A204.1 (cell line): ENCODE measurements around the gene SEC31B.

Experiments
- FAIRE-seq: peaks from 2 replicates; lab custom pipeline; 2012; peaks lifted over from hg19 to GRCh38; lab: Jason Lieb, UNC

Gene SEC31B

DNA sequence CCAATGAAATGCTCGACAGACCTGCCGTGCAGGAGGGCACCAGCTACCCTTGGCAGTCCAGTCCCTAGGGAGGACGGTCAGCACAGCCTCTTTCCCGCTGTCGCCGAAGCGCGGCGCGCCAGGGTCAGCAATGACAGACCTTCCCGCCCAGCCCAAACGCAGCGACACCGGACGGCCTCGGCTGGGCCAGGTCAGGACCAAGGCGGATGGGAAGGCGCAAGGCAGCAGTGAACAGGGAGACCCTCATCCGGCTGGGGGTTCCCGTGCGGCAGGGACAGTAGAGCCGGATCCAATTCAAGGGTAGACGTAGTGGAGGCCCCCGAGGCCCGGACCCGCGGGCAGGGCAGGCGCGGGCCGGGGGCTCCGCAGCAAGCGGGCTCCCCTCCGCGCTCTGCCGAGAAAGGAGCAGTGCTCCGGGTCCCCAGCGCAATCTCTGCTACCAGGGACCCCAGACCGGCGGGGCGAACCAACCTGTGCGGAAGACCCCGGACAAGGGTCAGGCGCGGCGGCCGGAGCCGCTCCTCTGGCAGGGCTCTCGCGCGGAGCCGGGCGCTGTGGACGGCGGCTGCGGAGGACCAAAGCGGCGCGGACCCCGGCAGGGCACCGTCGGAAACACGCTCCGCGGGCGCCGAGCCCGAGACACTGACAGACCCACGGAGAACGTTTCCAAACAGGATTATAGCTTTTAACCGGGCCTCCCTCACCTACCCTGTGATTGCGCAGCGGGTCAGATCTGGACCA is at the start of gene SEC31B:
Gene SEC31B (minus strand): TSS at position 551 of the 741 bp plus-strand sequence. CDS start 2,909 bp downstream, outside the sequence.
- FAIRE-seq = no peak

- FAIRE-seq = no peak
These were observed 49.3 kb upstream of the SEC31B start for GRCh38 chr10:100568912-100569311.

DNA sequence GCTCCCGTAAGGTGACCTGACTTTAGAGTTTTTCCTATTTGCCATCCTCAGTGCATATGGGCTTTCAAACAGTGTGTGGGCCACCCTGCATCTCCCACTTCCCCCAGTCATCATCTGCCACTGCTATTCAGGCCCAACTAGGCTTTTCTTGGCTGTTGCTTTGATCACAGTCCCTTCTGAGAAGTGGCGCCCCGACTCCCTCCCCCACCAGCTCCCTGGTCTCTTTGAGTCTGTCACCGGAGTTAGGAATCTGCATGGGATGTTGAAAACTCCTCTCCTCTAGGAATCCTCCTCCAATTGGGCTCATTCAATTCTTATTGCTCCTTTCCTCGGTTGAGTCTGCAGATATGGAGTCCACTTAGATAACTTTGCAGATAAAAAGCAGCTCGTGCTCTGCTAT is 48.2 kb upstream of the SEC31B start:
- FAIRE-seq = no peak

GRCh38 chr10:100567249-100567648 is 47.6 kb upstream of the SEC31B start:
- no peak for FAIRE-seq

GRCh38 chr10:100566561-100566960 is 46.9 kb upstream of the SEC31B start:
- no peak for FAIRE-seq

DNA sequence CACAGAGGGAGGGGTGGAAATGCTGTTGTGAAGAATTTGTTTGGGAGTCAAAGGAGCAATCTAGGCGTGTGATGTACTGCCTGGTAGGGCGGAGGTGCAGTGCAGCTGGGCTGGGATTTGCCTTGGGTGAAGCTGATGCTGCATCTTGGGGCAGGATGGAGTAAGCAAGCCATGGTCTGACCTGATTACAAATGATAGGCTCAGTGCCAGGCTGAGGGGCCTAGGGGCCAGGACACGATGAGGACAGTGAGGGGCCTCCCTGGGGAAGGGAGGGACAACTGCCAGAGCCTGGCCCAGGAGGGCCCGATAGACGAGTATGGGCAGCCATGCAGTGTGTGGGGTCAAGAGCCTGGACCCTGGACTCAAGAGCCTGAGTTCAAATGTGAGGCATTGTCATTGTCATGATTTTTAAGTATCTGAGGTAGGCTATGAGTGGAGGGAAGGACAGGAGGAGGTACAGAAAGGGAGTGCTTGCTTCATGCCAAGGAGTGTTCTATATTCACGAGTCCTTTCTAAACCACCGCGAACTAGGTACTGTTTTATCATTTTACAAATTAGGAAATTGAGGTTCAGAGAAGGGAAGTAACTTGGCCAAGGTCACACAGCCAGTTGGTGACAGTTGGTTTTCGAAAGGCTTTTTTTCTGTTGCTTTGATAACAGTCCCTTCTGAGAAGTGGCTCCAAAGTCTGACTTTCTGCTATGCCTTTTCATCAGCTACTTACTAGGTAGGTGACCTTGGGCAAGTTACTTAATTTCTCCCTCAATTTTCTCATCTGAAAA is 45.7 kb upstream of the SEC31B start:
- FAIRE-seq = no peak

- FAIRE-seq = no peak
These were observed 42.5 kb upstream of the SEC31B start for GRCh38 chr10:100562008-100562672.

GRCh38 chr10:100561005-100561404 is 41.3 kb upstream of the SEC31B start:
- FAIRE-seq = no peak

- FAIRE-seq = no peak
These were observed 40.6 kb upstream of the SEC31B start for GRCh38 chr10:100560248-100560647.

GRCh38 chr10:100554902-100555301 is 35.2 kb upstream of the SEC31B start:
- FAIRE-seq = no peak

- no peak for FAIRE-seq
These were observed 34.3 kb upstream of the SEC31B start for GRCh38 chr10:100553929-100554328.

DNA sequence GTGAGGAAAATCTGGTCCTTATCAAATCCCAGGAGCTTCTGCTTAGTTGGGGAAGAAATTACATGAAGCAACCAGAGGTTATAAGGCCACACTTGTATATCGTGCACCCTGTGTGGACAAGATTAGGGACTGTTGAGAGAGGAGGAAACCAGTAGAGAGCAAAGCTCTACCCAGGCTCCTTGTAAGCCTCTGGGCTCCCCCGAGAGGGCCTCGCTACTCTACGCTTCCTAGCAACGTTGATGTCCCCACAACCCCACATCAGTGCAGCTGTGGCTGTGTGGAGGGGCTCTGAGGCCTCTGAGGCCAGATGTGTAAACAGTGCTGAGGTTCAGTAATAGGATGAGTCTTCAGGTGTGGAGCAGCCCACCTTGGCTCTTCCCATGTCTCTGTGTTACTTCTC is 32.1 kb upstream of the SEC31B start:
- FAIRE-seq = no peak

DNA sequence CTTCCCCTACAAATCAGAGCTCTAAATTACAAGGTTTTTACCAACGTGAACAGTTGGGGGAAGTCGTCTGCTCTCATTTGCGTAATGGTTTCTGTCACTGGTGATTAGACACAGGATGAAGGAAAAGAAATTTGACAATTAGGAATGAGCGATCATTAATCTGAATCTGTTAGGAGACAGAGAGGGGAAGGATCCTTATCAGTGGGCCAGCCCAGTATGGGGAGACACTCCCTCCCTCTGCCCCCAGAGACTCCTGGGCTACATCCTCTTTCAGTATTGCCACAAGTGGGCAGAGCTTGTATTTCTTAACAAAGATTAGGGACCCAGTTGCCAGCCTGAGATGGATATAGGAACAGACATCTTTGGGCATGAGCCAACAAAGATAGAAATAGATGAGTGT is 31.5 kb upstream of the SEC31B start:
- FAIRE-seq = no peak

- no peak for FAIRE-seq
These were observed 25.3 kb upstream of the SEC31B start for GRCh38 chr10:100544950-100545349.

DNA sequence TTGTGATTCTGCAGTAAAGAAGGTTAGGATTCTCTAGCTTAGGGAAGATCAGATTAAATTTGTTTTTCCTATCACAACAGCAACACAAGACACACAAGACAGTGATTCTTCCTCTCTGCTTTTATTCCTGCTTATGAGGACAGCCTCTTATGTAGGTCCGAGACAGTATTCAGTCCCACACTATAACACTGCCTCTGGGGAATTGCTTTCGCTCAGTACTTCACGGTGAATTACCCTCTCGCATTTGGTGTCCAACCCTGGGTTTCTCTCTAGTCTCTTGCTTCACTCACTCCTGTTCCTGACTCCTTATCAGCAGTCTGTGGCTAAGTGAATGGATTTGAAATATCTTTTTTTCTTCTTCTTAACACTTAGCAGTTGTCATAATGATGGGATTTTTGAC is 17.8 kb upstream of the SEC31B start:
- no peak for FAIRE-seq

GRCh38 chr10:100535715-100536353 is 16.2 kb upstream of the SEC31B start, which contains the start of gene HIF1AN:
Gene HIF1AN (plus strand): TSS chr10:100535943. CDS start chr10:100535959, 16 bp downstream.
- peak; percentile 96 for FAIRE-seq

GRCh38 chr10:100535338-100535714 is 15.7 kb upstream of the SEC31B start:
- FAIRE-seq = no peak

DNA sequence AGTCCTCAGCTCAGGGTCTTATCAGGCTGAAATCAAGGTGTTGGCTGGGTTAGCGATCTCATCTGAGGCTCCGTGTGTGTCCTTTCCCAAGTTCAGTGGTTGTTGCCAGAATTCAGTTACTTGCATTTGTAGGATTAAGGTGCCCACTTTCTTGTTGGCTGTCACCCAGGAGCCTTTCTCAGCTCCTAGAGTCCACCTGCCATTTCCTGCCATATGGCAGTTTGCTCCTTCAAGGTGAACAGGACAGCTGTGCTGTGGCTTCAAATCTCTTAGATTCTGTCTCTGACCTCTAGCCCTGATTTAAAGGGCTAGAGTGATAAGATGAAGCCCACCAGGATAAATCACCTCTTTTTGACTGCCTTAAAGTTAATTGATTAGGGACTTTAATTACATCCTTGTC is 15.1 kb upstream of the SEC31B start:
- FAIRE-seq = no peak

GRCh38 chr10:100531761-100532160 is 12.1 kb upstream of the SEC31B start:
- FAIRE-seq = no peak

DNA sequence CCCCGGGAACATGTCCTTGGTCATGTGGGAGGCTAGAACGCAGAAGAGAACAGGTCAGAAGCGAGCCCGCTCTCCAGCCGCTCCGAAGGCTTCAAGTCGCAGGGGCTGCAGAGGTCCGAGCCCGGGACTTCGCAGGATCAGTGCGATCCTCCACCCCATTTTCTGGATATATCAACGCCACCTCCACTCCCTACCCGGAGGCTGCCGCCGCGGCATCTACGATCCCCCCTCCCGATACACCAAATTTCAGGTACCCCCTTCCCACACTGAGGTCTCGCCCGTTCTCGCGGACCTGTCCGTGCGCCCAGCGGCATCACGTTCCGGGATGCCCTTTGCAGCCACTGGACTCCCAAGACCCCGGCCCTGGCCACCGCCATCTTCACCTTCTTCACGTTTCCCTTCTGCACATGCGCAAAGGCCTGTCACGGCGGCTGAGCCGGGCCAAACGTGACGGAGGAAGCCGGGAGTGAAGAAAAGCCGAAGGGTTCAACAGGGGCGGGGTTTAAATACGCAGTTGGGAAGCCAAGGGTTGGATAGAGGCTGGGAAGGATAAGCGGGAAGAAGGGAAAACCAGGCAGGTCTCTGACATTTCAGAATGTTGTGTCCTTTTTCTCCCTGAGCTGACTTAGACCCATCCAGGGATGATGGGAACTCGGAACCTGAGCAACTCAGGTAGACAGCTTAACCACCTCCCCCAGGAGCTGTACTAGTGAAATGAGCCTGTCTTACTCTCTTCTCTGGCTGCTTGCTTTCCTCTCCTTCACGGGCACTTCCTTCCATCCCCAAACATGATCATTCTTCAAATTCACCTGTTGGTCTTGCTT is 10.0 kb upstream of the SEC31B start, which contains the start of gene NDUFB8:
Gene NDUFB8 (minus strand): TSS at position 397 of the 824 bp plus-strand sequence. CDS start 20 bp downstream, at position 377.
- peak; percentile 90 for FAIRE-seq

DNA sequence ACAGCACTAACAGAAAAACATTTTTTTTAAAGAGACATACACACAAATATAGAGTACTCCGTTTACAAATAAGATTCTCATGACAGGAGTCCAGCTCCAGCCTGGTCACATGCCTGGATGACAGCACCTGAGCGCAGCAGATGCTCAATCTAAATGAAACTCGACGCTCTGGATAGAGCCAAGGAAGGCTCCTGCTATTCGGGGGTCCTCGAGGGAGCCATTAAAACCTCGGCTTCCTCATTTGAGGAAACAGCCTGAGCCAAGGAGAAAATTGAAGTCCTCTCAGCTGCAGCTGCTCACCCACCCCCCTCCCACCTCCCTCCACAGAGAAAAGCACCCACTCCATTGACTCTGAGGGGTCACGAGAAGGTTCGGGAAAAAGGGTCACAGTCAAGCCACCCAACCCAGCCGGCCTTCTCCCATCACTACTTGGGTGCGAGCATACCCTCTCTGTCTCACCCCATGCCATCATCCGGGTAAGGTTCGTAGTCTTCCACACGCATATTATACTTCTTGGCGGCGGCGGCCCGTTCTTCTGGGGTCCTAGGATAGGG is 9.3 kb upstream of the SEC31B start:
- FAIRE-seq = no peak
